A673 (cell line): ENCODE results near the gene LAMB2. TPM values are rescaled to one million over a fixed set of nuclear protein-coding genes. Genes with fewer than 3 reads are reported as not detected.

ENCODE experiments used
- Bru-seq: library from RNA; stranded (reverse); fragments of 400-500 nt; gene quantifications from one replicate; lab custom pipeline; 2021; lab: Mats Ljungman, UMichigan
- BruChase-seq, 2 experiments: library from RNA; stranded (reverse); fragments of 400-500 nt; gene quantifications; one replicate each; lab custom pipeline; 2021; lab: Mats Ljungman, UMichigan
- BruUV-seq: library from RNA; stranded (reverse); fragments of 400-500 nt; replicated peaks from 2 replicates; lab custom pipeline; 2021; lab: Mats Ljungman, UMichigan
- CTCF ChIA-PET: fragments of 300-600 bp; sonication (Branson Sonifier 250); formaldehyde crosslinking; loops from one replicate; lab custom pipeline; 2022; ENCODE audit warnings: antibody characterized with exemption; lab: Charles Lee
- POLR2A ChIA-PET: fragments of 300-600 bp; sonication (Branson Sonifier 250); formaldehyde crosslinking; loops from one replicate; lab custom pipeline; 2022; ENCODE audit warnings: antibody characterized with exemption; ENCODE audit not compliant: low non-redundant PET; lab: Charles Lee
- DNase-seq: peaks from one replicate; pipeline ENCODE4 v3.0.0-alpha.2; 2015; ENCODE audit warnings: low spot score
- H3K27ac ChIP-seq: fragments of 200-600 bp; sonication (generic); 2 replicates; pipeline ENCODE4 v1.5.1; 2016; ENCODE audit warnings: mixed run types, low read depth, mild to moderate bottlenecking, mixed read lengths, antibody characterized with exemption, low read length; ENCODE audit not compliant: poor library complexity, severe bottlenecking
- H3K27me3 ChIP-seq: fragments of 200-600 bp; sonication (generic); replicated peaks from 2 replicates; pipeline ENCODE4 v1.6.1; 2017; ENCODE audit warnings: mixed run types, low read depth, mild to moderate bottlenecking, mixed read lengths, antibody characterized with exemption, low read length; ENCODE audit not compliant: insufficient read depth, poor library complexity
- H3K36me3 ChIP-seq: fragments of 200-600 bp; sonication (generic); 2 replicates; pipeline ENCODE4 v1.6.1; 2016; ENCODE audit warnings: mixed run types, mild to moderate bottlenecking, mixed read lengths, antibody characterized with exemption, low read length; ENCODE audit not compliant: insufficient read depth, poor library complexity, severe bottlenecking
- H3K4me1 ChIP-seq: fragments of 200-600 bp; sonication (generic); 2 replicates; pipeline ENCODE4 v1.6.1; 2017; ENCODE audit warnings: mixed run types, mild to moderate bottlenecking, mixed read lengths, antibody characterized with exemption, low read length; ENCODE audit not compliant: insufficient read depth, poor library complexity, severe bottlenecking
- H3K4me3 ChIP-seq: fragments of 200-600 bp; sonication (generic); 2 replicates; pipeline ENCODE4 v1.5.1; 2016; ENCODE audit warnings: low read depth, mixed run types, mild to moderate bottlenecking, mixed read lengths, low read length; ENCODE audit not compliant: poor library complexity, severe bottlenecking
- H3K9me3 ChIP-seq: fragments of 200-600 bp; sonication (generic); 2 replicates; pipeline ENCODE4 v1.6.1; 2016; ENCODE audit warnings: mixed run types, low read depth, mild to moderate bottlenecking, mixed read lengths, antibody characterized with exemption, low read length; ENCODE audit not compliant: poor library complexity, severe bottlenecking
- EZH2 ChIP-seq: fragments of 200-600 bp; sonication (generic); IDR thresholded peaks from 2 replicates; pipeline ENCODE4 v1.6.1; 2017; ENCODE audit warnings: borderline replicate concordance, low read depth, mild to moderate bottlenecking, mixed read lengths, antibody characterized with exemption, low read length; ENCODE audit not compliant: poor library complexity, severe bottlenecking
- intact Hi-C: fragments of 100-400 bp; cut with micrococcal nuclease; formaldehyde crosslinking; loops from one replicate; pipeline ENCODE4 v1.10.0; 2022; ENCODE audit not compliant: unreplicated experiment
- long read RNA-seq: library from polyadenylated mRNA; stranded (forward); transcript quantifications from one replicate; pipeline ENCODE4 v2.0.0, GENCODE V29; 2022
- total RNA-seq: library from RNA; stranded (reverse); gene quantifications from 2 replicates; pipeline ENCODE4 v1.2.3, GENCODE V29; 2021
- TF ChIP-seq, protein P1 (sequence below): fragments of 300-800, 200-600 bp; sonication (generic); conservative IDR thresholded peaks from 2 replicates; pipeline ENCODE4 v1.5.1; 2017; ENCODE audit warnings: low read depth, mild to moderate bottlenecking, antibody characterized with exemption, low read length, moderate library complexity, mixed read lengths

Gene LAMB2
- total RNA-seq (45.9 and 57.3 TPM in 2 replicates), Bru-seq, nascent RNA (percentile 37 among the genes with signal in this experiment), BruChase-seq, experiment 1, labeled RNA remaining after a 2-hour chase (percentile 55 among the genes with signal in this experiment), BruChase-seq, experiment 2, labeled RNA remaining after a 6-hour chase (percentile 68 among the genes with signal in this experiment)
- long read RNA-seq, full-length matches to known transcripts, result 6 of 20 reads
- long read RNA-seq, partial matches to known transcripts, result 8 of 20 reads
- long read RNA-seq, other reads (novel, unspliced or antisense), result 6 of 20 reads

DNA sequence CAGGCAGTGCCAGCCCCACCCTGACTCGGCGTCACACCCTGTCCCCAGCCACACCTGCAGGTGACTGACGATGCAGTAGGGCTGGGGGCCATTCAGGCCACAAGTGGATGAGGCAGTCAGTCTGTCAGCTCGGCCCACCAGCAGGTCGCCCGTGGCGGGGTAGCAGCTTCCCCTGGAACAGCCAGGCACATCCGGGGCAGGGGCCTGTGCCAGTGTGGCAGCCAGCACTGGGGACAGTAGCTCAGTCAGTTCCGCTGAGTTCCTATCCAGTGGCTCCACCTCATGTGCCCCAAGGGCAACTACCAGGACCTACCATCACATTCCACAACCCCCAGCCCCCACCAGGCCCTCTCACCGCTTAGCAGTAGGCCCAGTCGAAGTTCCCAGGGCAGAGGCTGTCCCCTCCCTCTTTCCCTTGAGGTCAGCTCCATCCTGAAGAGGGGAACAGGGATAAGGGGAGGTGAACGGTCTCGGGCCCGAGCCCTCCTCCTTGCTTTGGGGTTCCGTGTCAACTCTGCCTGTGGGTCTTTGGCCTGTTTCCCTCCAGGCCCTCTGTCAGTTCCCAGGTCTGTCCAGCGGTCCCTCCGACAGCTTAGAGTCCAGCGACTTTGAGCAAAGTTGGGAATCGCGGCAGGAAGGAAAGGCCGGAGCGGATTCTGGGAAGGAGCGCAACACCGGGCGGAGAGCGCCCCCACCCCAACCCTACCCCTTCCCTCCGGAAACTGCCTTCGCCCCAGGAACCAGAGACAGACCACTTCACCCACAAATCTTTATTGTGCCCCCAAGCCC, at the start of gene LAMB2:
Gene LAMB2 (minus strand): TSS at position 614 of the 789 bp plus-strand sequence. CDS start 183 bp downstream, at position 431.
- H3K27me3 ChIP-seq, result no peaks in the 10 kb centered on the region
- no peaks in the 10 kb centered on the region for H3K36me3 ChIP-seq
- no peaks in the 10 kb centered on the region for H3K9me3 ChIP-seq
- TF ChIP-seq, protein P1, sequence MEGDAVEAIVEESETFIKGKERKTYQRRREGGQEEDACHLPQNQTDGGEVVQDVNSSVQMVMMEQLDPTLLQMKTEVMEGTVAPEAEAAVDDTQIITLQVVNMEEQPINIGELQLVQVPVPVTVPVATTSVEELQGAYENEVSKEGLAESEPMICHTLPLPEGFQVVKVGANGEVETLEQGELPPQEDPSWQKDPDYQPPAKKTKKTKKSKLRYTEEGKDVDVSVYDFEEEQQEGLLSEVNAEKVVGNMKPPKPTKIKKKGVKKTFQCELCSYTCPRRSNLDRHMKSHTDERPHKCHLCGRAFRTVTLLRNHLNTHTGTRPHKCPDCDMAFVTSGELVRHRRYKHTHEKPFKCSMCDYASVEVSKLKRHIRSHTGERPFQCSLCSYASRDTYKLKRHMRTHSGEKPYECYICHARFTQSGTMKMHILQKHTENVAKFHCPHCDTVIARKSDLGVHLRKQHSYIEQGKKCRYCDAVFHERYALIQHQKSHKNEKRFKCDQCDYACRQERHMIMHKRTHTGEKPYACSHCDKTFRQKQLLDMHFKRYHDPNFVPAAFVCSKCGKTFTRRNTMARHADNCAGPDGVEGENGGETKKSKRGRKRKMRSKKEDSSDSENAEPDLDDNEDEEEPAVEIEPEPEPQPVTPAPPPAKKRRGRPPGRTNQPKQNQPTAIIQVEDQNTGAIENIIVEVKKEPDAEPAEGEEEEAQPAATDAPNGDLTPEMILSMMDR, result no peak
- no peak for TF ChIP-seq EZH2
- TSS peak; percentile 76 for BruUV-seq
- peak within 1 kb of the TSS; percentile 70 for H3K4me3 ChIP-seq
- no peaks in the 10 kb centered on the region for H3K4me1 ChIP-seq
- H3K27ac ChIP-seq, result peak within 1 kb of the TSS; percentile 80
- intact Hi-C loops, result no loop called here
- POLR2A ChIA-PET, result interaction anchor here (0.6 kb wide), 2 partner anchors 12 to 81 kb away, joined by 3 read pairs; partner anchors contain the start of gene USP19
- peak; percentile 42 for DNase-seq
- CTCF ChIA-PET, result no interaction called here

DNA sequence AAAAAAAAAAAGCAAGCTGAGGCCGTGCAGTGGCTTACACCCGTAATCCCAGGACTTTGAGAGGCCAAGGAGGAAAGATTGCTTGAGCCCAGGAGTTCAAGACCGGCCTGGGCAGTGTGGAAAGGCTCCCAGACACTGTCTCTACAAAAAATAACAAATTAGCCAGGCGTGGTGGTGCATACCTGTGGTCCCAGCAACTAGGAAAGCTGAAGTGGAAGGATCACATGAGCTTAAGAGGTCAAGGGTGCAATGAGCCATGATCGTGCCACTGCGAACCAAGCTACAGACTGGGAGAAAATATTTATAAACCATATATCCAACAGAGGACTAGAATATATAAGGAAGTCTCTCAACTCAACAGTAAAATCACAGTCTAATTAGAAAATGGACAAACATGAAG, 48.5 kb upstream of the LAMB2 start:
- ChIA-PET POLR2A (no interaction called here), CTCF (no interaction called here)
- intact Hi-C loops, result no loop called here
- Histone ChIP-seq H3K36me3 (no peaks in the 10 kb centered on the region), H3K9me3 (no peaks in the 10 kb centered on the region), H3K27ac (no peak overlapping the region), H3K27me3 (no peaks in the 10 kb centered on the region), H3K4me1 (no peaks in the 10 kb centered on the region), H3K4me3 (no peak overlapping the region)
- DNase-seq, result no peak
- BruUV-seq, result no TSS peak
- TF ChIP-seq, protein P1, result no peak
- TF ChIP-seq EZH2, result no peak

DNA sequence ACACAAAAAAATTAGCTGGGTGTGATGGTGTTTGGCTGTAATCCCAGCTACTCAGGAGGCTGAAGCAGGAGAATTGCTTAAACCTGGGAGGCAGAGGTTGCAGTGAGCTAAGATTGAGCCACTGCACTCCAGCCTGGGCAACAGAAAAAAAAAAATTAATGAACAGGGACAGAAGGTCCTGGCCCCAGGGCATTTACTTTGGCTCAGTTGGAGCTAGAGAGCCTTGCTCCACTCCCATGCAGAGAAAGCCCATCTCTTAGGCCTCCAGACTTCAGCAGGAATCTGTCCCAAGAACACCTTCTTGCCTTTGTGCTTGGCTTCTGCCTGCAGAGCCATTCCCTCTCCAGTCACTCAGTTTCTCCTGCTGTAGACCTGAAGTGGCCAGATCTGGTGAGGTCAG, 47.3 kb upstream of the LAMB2 start:
- ChIA-PET CTCF (no interaction called here), POLR2A (interaction anchor here (0.6 kb wide), 1 partner anchor 76 kb away, joined by 12 read pairs; no protein-coding TSS in a partner anchor)
- intact Hi-C loops, result no loop called here

More for the DNA sequence above, 47.3 kb upstream of the LAMB2 start:
- H3K36me3 ChIP-seq, result no peaks in the 10 kb centered on the region
- no peak for DNase-seq
- no peaks in the 10 kb centered on the region for H3K9me3 ChIP-seq
- TF ChIP-seq, protein P1, result no peak
- no peak for TF ChIP-seq EZH2
- H3K27me3 ChIP-seq, result no peaks in the 10 kb centered on the region
- no peaks in the 10 kb centered on the region for H3K4me1 ChIP-seq
- H3K27ac ChIP-seq, result no peak overlapping the region
- BruUV-seq, result no TSS peak
- no peak overlapping the region for H3K4me3 ChIP-seq
